Cardiac fibroblast (primary cell): ENCODE data around the gene ATP6V0D1.

ENCODE experiments used
- DNase-seq, 2 donors: peaks; one replicate each; pipeline versions ENCODE4 v3.0.0 to v3.0.0-alpha.2; 2010; ENCODE audit warnings: low read depth in 2 of 2
- H3K4me3 ChIP-seq, 2 donors: replicated peaks in 1 of 2; 1 replicate in 1 of 2; 2 replicates in 1 of 2; pipeline ENCODE4 v1.5.1; 2011; ENCODE audit warnings: low read depth in 2 of 2, low read length in 2 of 2, mild to moderate bottlenecking in 2 of 2, moderate library complexity in 1 of 2
- CTCF ChIP-seq: IDR thresholded peaks from one replicate; pipeline ENCODE4 v1.5.1; 2011; ENCODE audit warnings: low read depth, mild to moderate bottlenecking, low read length, inconsistent platforms

ATP6V0D1 gene

GRCh38 chr16:67428146-67428731 lies 52.7 kb downstream of the ATP6V0D1 start:
- DNase-seq, result peak; percentile 57 to 75
- TF ChIP-seq CTCF, result peak; percentile 93
- H3K4me3 ChIP-seq, result no peak overlapping the region

DNA sequence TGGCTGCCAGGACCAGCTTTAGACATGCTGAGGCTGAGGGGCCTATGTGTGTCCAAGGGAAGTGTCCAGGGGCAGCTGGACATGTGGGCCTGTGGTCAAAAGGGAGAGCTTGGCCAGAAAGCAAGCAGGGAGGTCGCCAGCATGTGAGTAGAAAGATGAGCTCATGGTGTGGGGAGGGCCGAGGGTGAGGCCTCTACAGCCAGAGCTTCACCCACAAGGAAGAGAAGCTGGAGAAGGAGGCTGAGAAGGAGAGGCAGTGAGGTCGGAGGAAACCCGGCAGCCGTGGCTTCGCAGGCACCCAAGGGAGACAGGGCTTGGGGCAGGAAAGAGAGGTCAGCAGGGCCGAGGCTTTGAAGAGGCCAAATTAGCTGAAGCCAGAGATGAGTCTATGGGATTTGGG lies 54.0 kb downstream of the ATP6V0D1 start:
- no peak for TF ChIP-seq CTCF
- no peak for DNase-seq
- no peak overlapping the region for H3K4me3 ChIP-seq

- no peak for DNase-seq
- TF ChIP-seq CTCF, result no peak
- no peak overlapping the region for H3K4me3 ChIP-seq
Measured at GRCh38 chr16:67426022-67426421, 54.9 kb downstream of the ATP6V0D1 start.

DNA sequence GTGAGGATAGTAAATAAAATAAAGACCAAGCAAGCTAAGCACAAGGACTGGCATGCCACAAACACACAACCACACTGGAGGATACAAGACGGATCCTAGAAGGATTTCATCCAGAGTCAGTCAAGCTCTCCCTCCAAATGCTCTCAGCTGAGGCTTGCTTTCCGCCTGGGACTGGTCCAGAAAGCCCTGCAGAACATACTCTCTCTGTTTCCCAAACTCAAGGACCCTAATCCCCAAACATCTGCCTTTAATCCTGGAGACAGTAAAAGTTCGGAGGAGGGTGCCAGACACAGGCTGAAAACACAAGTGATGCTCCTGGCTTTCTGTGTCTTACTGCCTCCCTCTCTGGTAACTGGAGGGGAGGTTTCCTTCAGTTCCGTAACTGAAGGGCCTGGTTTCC lies 55.4 kb downstream of the ATP6V0D1 start:
- H3K4me3 ChIP-seq, result no peak overlapping the region
- DNase-seq, result no peak
- TF ChIP-seq CTCF, result no peak

DNA sequence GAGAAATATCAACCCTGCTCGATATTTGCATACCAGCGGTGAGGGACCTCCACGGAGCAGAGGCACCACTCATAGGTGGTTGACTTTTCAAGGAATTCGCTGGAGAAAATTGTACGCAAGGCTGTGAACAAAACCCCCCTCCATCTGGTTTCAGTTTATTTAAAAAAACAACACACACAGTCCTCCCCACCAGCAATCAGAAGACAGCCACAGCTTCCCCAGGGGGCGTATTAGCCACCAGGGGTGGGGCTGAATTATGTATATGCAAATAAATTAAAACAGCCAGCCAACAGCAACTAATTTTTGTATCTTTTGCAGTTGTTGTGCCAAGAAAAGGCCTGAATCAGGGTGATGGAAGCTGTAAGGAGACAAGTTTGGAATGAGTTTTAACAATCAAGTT lies 55.9 kb downstream of the ATP6V0D1 start:
- TF ChIP-seq CTCF, result no peak
- no peak for DNase-seq

GRCh38 chr16:67424261-67424615 lies 56.7 kb downstream of the ATP6V0D1 start:
- no peak for DNase-seq
- no peak for TF ChIP-seq CTCF
- no peak overlapping the region for H3K4me3 ChIP-seq

More for the DNA sequence above, 55.9 kb downstream of the ATP6V0D1 start:
- H3K4me3 ChIP-seq, result no peak overlapping the region

DNA sequence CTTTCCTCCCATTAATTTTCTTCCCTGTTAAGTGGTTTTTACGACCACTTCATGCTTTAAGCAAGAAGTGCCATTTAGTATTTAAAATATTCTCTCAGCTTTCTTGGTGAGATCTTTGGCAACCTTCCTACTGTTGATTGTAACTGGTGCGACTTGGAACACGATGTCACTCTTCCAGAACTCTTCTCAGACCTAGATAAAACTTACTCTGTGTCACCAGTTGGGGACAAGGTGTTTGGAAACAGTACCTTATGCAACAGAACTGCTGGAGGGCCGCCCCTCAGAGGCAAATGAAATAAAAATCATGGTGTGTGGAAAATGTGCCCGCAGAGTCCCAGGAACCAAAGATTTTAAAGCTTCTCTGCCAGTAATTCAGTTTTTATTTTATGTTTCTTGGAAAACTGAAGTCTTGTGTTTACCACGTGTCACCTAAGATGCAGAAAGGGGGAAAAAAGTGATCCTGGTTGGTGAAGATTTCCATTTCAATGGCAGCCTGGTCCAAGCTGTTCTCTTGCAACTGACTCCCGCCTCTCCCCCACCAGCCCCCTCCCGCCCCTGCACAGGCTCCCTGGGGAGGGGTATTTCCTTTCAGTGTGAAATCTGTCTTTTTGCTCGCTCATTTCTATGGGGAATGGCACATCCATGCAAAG lies 57.2 kb downstream of the ATP6V0D1 start:
- no peak overlapping the region for H3K4me3 ChIP-seq
- no peak for DNase-seq
- no peak for TF ChIP-seq CTCF
